Ramos (cell line): ENCODE measurements around the gene SOX5.

Experiments
- in situ Hi-C: fragments of 300-500 bp; cut with MboI; formaldehyde crosslinking; loops from one replicate; pipeline ENCODE4 v1.14.3; 2022; ENCODE audit warnings: low sequenced_read_pairs; ENCODE audit not compliant: unreplicated experiment

Gene SOX5

DNA sequence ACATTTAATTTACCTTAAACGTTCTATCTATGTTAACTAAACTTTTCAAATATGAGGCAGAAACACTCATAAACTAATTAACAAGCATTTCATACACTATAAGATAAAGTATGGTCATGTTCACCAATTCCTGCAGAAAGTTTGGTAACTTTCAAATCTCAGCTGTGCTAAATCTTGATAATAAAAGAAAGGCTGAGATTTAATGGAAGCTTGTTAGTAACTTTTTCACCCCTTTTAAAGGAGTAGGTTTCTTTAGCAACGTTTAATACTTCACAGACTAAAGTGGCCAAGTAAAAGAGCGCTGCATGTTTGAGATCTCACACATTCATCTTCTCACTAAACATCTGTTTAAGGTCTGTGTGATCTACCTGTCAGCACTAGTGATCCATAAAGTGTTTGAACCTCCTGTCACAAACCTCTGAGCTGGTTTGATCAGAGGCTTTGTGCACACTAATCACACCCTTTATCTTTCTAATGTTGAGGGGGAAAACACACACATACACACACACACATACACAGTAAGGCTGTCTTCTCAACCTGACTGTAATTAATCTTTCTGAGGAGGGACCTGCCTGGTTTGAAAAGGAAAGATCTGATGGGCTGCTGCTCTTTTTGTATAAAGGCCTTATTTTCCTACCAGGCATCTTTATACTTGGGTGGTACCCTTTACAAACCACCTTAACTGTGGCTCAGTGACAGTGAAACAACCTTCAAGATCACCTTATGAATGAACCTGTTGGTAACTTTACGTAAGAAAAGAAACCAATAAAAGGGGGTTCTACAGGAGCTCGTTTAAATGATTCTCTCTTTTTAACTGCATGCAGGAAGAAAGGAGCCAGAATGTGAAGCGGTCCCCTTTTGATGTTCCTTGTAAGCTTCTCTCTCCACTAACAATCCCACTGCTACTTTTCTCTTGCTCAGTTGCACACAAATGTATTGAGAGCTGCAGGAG is 244.2 kb downstream of the SOX5 start:
- in situ Hi-C loops: no loop called here

- in situ Hi-C loops: no loop called here
Measured at GRCh38 chr12:23703051-23703450, 246.4 kb downstream of the SOX5 start.

DNA sequence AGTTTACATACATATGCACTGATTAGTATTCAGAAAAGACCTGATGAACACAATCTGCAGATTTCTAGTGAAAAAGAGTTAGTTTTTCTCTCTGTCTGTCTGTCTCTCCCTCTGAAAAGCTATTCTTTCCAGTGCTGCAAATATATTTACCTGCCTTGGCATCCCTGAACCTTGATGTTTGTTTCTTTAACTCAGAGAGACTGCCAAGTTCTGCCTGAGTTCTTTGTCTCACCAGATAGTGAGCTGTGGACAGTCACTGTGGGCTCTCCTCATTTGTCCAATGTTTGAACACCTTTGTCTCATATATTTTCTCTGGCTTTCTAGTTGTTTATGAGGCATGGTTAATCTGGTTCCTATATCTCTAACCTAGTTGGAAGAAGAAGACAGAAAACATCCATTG is 250.4 kb downstream of the SOX5 start:
- in situ Hi-C loops: no loop called here

- in situ Hi-C loops: no loop called here
Measured at GRCh38 chr12:23694920-23695319, 254.6 kb downstream of the SOX5 start.

DNA sequence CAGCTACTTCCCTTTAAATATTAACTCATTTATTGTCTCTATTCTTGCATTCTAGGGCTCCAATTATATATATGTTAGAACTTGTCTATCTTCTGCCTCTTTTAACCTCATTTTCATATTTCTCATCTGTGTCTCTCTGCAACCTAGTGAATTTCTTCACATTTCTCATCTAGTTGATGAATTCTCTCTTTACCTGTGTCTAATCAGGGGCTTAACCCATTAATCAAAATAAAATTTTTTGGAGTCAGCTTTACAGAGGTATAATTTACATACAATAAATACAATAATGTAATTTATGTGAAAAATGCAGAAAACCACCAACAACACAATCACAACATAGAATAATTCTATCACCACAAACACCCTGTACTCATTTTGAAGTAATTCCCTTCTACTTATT is 255.2 kb downstream of the SOX5 start:
- in situ Hi-C loops: no loop called here

DNA sequence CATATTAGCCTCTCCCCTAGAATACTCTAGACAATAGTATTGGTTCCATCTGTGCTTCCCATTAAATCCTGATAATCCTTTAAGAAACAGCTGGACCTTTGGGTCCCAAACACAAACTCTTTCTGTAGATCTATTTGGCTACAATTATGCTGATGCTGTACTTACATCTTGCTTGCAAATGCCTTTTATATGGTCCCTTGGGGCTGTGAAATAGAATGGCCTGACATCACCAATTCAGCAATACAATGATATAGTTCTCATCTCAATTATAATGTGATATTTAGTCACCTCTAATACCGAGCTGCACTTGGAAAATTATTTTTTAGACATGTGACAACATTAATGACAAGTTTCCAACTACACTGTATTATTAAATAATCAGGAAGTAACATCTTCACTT is 261.5 kb downstream of the SOX5 start:
- in situ Hi-C loops: no loop called here

DNA sequence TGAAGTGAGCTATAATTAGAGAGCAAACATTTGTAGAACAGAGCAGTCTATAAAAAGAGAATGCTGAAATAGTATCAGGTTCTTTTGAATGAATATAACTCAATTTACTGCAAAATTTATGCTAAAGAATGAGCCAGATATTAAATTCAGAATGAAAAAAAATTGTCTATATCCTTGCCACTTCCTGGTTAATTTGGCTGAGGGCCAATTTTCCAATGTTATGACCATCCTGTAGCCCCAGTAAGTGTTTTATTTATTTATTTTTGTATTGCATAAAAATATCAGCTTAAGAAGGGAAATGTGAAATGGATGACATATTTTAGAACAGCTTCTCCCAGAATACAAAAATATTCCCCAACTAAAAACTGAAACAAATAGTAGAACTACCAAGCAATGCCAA is 263.4 kb downstream of the SOX5 start:
- in situ Hi-C loops: no loop called here

DNA sequence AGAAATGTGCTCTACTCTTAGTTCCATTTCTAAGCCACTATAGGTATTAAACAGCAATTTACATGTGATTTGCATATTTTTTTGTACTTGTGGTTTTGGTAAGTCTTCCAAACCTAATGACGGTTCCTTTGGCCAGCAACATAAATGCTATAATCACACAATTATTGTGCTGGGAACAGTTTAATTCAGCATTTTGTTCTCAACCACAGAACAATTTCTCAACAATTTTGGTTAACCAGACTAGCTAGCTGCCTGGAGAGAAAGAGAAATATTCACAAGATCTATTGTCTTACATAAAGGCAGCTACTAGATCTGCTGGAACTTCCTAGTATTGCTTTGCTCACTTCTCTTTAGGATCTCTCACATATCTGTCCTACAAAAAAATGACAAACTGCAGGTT is 265.3 kb downstream of the SOX5 start:
- in situ Hi-C loops: no loop called here

GRCh38 chr12:23681237-23681636 is 268.2 kb downstream of the SOX5 start:
- in situ Hi-C loops: no loop called here

DNA sequence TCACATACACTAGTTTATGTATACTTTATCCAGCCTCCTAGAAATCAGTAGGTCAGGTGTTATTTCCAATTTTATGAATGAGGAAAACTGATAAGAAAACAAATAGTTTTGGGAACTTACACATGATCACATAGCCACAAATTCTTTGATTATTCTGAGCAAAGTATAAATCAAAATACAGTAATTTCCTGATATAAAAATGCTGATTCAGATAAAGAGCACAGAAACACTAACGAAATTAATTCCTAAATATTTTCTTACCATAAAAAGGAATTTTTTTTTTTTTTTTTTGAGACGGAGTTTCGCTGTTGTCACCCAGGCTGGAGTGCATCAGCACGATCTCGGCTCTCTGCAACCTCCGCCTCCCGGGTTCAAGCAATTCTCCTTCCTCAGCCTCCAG is 275.4 kb downstream of the SOX5 start:
- in situ Hi-C loops: no loop called here

DNA sequence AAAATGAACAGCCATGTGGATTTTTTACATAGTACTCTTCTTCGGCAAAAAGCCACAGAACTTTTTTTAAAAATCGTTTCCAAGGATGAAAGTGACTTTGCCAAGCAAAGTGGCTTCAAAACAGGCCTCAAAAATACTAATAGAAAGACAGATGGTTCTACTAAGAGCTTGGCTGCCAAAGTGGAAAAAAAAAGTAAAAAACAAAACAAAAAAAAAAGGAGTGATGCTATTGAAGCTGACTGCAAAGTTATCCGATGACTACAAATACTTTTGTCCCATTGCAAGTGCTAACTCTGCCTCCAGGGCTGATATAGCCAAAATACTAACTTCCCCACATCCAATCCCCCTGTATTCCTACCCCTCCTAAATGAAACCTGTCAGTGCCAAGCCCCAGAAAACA is 277.6 kb downstream of the SOX5 start:
- in situ Hi-C loops: no loop called here

- in situ Hi-C loops: no loop called here
Measured at GRCh38 chr12:23670684-23671083, 278.8 kb downstream of the SOX5 start.

GRCh38 chr12:23669691-23670090 is 279.8 kb downstream of the SOX5 start:
- in situ Hi-C loops: no loop called here

DNA sequence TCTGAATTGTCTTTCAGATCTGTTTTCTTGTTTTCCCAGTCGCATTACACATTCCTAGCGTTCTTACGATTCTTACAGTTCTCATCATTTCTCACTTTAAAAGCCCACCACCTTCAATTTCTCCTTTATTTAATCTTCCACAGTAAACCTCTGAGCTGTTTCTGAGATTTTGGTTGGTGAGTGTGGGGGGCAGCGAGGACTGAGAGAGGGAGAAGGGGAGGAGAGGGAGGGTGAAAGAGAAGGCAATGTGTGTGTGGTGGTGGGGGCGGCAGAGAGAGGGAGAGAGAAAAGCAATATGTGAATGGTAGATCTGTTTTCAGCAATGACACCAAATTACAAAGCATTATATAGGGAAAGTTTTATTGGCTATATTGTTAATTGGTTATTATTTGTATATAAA is 282.6 kb downstream of the SOX5 start:
- in situ Hi-C loops: no loop called here

DNA sequence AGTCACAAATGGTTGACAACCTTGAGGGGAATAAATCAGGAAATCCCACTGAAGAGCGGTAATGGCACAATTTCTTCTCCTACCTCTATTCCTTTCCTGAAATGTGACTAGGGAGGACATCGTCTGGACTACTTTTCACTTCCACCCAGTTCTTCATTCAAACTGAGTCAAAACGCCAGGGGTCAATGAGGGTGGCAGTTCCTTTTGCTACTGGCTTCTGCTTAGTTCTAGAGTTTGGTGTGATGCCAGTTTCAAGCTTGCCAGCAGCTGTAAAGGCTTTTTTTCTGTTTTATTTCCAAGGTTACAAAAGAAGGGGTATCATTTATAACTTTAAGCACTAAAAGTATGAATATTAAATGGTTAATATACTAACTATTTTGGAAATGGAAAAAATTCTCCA is 286.5 kb downstream of the SOX5 start:
- in situ Hi-C loops: no loop called here

DNA sequence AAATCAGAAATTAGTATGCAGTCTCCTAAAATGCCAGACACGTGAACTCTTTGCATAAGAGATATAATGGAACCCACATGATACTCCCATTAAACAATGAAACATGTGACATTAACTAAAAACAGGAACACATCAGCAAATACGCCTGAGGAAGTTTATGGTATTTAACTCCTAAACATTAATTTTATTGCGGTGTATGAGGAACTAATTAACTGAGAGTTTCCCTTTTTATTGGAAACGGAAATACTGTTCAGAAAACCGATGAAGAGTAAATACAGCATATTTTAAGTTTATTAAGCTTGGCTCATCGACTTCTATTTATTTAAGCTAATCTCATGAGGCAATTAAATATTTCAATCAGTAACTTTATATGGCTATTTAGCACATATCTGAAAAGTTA is 290.3 kb downstream of the SOX5 start:
- in situ Hi-C loops: no loop called here

GRCh38 chr12:23657598-23657997 is 291.9 kb downstream of the SOX5 start:
- in situ Hi-C loops: no loop called here

- in situ Hi-C loops: no loop called here
Measured at GRCh38 chr12:23655884-23656283, 293.6 kb downstream of the SOX5 start.

GRCh38 chr12:23655112-23655511 is 294.4 kb downstream of the SOX5 start:
- in situ Hi-C loops: no loop called here

DNA sequence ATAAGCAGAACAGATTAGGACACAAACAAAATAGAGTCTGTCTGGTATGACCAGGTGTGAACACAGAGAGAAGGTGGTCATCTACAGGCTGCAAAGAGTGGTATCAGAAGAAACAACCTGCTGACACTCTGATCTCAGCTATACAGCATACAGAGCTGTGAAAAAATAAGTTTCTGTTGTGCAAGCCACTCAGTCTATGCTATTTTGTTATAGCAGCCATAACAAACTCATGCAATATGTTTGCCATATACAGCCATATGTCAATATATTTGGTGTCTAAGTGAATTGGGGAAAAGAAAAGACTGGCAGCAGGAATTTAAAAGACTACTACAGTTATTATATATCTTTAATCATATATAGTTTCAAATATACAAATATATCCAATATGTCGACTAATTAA is 300.9 kb downstream of the SOX5 start:
- in situ Hi-C loops: no loop called here

GRCh38 chr12:23640754-23641153 is 308.7 kb downstream of the SOX5 start:
- in situ Hi-C loops: no loop called here

GRCh38 chr12:23634344-23634743 is 315.1 kb downstream of the SOX5 start:
- in situ Hi-C loops: no loop called here
